Measurements from ENCODE around the gene ZNF593OS.
A peak's percentile ranks its signal among the peaks of the same experiment; 100 is the strongest.

The ZNF593OS gene

GRCh38 chr1:26119892-26120608, 51.6 kb downstream of the ZNF593OS start:
- peak overlapping the region; percentile 63 for H3K27ac Mint-ChIP-seq
- no peaks in the 10 kb centered on the region for H3K27me3 Mint-ChIP-seq (ENCODE audit: low read depth)
- H3K4me1 Mint-ChIP-seq (ENCODE audit: low read depth), result peaks cover 50% of the 10 kb centered on the region
- no peaks in the 10 kb centered on the region for H3K9me3 Mint-ChIP-seq
- H3K36me3 Mint-ChIP-seq (ENCODE audit: low read depth), result peaks cover 60% of the 10 kb centered on the region
- DNase-seq (ENCODE audit: low spot score), result no peak
- H3K4me3 Mint-ChIP-seq, result peak overlapping the region; percentile 47
